HG02678 (cell line): ENCODE data around the gene SERGEF.

Experiments used
- ATAC-seq: cut with Tn5 transposase; IDR thresholded peaks from one replicate; pipeline ENCODE4 v1.9.1; 2021; ENCODE audit warnings: mild to moderate bottlenecking, moderate library complexity; ENCODE audit not compliant: unreplicated experiment

Gene SERGEF

GRCh38 chr11:17760102-17761029 is 252.5 kb downstream of the SERGEF start:
- peak; percentile 72 for ATAC-seq

- no peak for ATAC-seq
Observed at GRCh38 chr11:17755891-17756290, 257.0 kb downstream of the SERGEF start.

- no peak for ATAC-seq
Observed at GRCh38 chr11:17753641-17754040, 259.2 kb downstream of the SERGEF start.

GRCh38 chr11:17753153-17753552 is 259.7 kb downstream of the SERGEF start:
- ATAC-seq, result no peak

GRCh38 chr11:17752144-17752543 is 260.7 kb downstream of the SERGEF start:
- ATAC-seq, result no peak

- ATAC-seq, result no peak
Observed at GRCh38 chr11:17751558-17751957, 261.3 kb downstream of the SERGEF start.

GRCh38 chr11:17750801-17751165 is 262.1 kb downstream of the SERGEF start:
- ATAC-seq, result no peak

GRCh38 chr11:17750013-17750800 is 262.6 kb downstream of the SERGEF start:
- no peak for ATAC-seq

- ATAC-seq, result no peak
Observed at GRCh38 chr11:17748761-17749721, 263.8 kb downstream of the SERGEF start.

GRCh38 chr11:17748044-17748443 is 264.8 kb downstream of the SERGEF start:
- ATAC-seq, result no peak

GRCh38 chr11:17747131-17747955 is 265.5 kb downstream of the SERGEF start:
- no peak for ATAC-seq

GRCh38 chr11:17746096-17746495 is 266.8 kb downstream of the SERGEF start:
- no peak for ATAC-seq

- ATAC-seq, result no peak
Observed at GRCh38 chr11:17745023-17745772, 267.6 kb downstream of the SERGEF start.

GRCh38 chr11:17744151-17744940 is 268.5 kb downstream of the SERGEF start:
- no peak for ATAC-seq

- no peak for ATAC-seq
Observed at GRCh38 chr11:17743808-17744119, 269.1 kb downstream of the SERGEF start.

- no peak for ATAC-seq
Observed at GRCh38 chr11:17743026-17743807, 269.6 kb downstream of the SERGEF start.

- no peak for ATAC-seq
Observed at GRCh38 chr11:17742019-17742418, 270.8 kb downstream of the SERGEF start.

- no peak for ATAC-seq
Observed at GRCh38 chr11:17741487-17741886, 271.4 kb downstream of the SERGEF start.
